Measurements from ENCODE around the gene SLC1A1. TPM values are rescaled to one million over a fixed set of nuclear protein-coding genes. Genes with fewer than 3 reads are reported as not detected.
A peak's percentile ranks its signal among the peaks of the same experiment; 100 is the strongest.

Gene SLC1A1
- total RNA-seq, 1 donor from 2014 or later = 4.2 TPM

- no peak for DNase-seq (ENCODE audit: low read depth in 2 of 2)
Measured at GRCh38 chr9:4541856-4542255, 51.6 kb downstream of the SLC1A1 start.

GRCh38 chr9:4544714-4545113 is 54.4 kb downstream of the SLC1A1 start:
- peak in 1 of 2 donors; percentile 33 for DNase-seq (ENCODE audit: low read depth in 2 of 2)

- peak; percentile 70 to 85 for DNase-seq (ENCODE audit: low read depth in 2 of 2)
Measured at GRCh38 chr9:4547016-4547415, 56.7 kb downstream of the SLC1A1 start.

GRCh38 chr9:4548811-4549725 is 58.8 kb downstream of the SLC1A1 start:
- DNase-seq (ENCODE audit: low read depth in 2 of 2) = peak; percentile 60 to 79

- no peak for DNase-seq (ENCODE audit: low read depth in 2 of 2)
Measured at GRCh38 chr9:4549751-4550295, 59.6 kb downstream of the SLC1A1 start.

DNA sequence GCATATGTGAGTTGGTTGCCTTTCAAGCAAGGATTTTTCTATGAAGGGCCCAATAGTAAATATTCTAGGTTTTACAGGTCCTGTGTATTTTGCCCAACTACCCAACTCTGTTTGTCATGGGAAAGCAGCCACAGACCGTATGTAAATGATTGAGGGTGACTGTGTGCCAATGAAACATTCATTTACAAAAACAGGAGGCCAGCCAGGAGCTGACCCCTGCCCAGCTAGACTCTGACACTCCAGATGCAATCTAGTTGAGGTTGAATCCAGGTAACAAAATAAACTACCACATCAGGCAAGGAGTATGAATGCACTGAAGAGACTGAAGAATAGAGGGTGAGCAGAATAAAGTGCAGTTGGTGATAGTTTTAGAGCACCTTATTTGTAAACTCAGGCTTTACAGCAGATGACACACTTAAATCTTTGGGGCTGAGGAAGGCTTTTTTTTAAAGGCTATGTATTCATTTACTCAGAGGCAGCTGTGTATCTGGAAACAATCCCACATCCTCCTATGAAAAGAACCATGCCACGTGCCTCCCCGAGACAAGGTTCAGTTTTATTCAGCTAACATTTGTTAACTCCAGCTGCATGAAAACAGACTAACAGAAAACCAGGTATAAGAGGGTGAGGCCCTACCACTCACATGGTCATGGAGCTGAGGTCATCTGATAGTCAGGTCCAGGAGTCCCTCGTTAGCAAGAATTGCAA is 60.7 kb downstream of the SLC1A1 start:
- peak in 1 of 2 donors; percentile 28 for DNase-seq (ENCODE audit: low read depth in 2 of 2)

DNA sequence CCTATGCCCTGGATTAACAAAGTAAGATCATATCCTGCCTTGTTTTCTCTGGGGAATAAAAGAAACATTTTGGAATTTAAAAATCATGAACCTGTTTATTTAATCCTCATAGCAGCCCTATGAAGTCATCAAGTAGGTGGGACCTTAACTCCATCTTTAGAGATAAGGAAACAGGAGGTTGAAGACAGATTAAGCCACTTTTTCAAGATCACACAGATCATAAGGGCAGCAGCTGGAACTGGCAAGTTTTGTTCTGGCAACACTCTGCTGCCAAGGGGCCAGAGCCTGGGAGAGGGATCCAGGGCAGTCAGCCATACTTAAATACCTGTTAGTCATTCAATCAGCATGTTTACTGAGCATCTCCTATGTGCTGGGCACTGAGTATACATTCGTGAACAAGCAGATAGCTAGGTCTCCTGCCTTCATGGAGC is 63.7 kb downstream of the SLC1A1 start:
- peak in 1 of 2 donors; percentile 86 for DNase-seq (ENCODE audit: low read depth in 2 of 2)

GRCh38 chr9:4555236-4555635 is 65.0 kb downstream of the SLC1A1 start:
- DNase-seq (ENCODE audit: low read depth in 2 of 2) = peak in 1 of 2 donors; percentile 91

GRCh38 chr9:4558371-4558998 is 68.2 kb downstream of the SLC1A1 start:
- DNase-seq (ENCODE audit: low read depth in 2 of 2) = no peak

- DNase-seq (ENCODE audit: low read depth in 2 of 2) = no peak
Measured at GRCh38 chr9:4559261-4560182, 69.3 kb downstream of the SLC1A1 start.

- DNase-seq (ENCODE audit: low read depth in 2 of 2) = no peak
Measured at GRCh38 chr9:4563105-4563504, 72.8 kb downstream of the SLC1A1 start.

DNA sequence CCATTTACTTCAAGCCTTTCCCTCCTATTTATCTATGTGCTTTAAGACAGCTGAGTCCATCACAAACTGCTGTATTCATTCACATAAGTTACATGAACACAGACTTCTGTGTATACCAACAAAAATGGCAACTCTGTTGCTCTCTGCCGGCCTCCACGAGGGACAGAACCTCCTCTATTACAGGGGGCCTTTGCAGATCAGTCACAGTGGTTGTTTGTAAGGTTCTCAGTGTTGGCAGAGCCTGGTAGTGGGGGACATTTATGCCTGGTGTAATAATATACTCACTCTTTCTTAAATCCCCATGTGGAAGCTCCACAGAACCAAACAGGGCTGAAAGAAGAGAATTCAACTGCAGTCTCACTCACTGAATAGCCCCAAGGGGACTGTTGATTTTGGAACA is 76.5 kb downstream of the SLC1A1 start:
- no peak for DNase-seq (ENCODE audit: low read depth in 2 of 2)

DNA sequence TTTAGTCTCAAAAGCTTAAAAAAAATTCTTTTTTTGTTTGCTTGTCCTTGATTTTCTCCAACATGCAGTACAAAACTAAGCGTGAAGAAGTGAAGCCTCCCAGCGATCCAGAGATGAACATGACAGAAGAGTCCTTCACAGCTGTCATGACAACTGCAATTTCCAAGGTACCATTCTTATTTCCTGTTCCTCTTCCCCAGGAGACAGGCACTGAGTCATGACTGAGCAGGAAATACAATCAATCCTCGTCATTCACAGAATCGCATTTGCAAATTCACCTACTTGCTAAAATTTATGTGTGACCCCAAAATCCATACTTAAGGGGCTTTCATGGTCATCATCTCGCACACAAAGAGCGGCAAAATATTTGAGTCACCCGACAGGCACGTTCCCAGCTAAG is 77.3 kb downstream of the SLC1A1 start:
- peak in 1 of 2 donors; percentile 46 for DNase-seq (ENCODE audit: low read depth in 2 of 2)

GRCh38 chr9:4569101-4569500 is 78.8 kb downstream of the SLC1A1 start:
- DNase-seq (ENCODE audit: low read depth in 2 of 2) = no peak

DNA sequence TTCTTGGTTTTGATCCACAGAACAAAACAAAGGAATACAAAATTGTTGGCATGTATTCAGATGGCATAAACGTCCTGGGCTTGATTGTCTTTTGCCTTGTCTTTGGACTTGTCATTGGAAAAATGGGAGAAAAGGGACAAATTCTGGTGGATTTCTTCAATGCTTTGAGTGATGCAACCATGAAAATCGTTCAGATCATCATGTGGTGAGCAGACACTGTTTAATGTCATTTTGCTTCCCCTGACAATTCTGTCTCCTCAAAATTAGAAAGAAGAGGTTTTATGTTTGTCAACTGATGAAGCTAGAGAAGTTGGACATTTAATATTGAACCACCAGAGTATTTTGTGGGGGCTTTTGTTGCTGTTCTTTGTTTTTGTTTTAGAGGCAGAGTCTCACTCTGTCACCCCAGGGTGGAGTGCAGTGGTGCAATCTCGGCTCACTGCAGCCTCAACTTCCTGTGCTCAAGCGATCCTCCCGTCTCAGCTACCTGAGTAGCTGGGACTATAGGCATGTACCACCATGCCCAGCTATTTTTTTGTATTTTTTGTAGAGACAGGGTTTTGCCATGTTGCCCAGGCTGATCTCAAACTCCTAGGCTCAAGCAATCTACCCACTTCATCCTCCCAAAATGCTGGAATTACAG is 82.0 kb downstream of the SLC1A1 start:
- DNase-seq (ENCODE audit: low read depth in 2 of 2) = no peak

DNA sequence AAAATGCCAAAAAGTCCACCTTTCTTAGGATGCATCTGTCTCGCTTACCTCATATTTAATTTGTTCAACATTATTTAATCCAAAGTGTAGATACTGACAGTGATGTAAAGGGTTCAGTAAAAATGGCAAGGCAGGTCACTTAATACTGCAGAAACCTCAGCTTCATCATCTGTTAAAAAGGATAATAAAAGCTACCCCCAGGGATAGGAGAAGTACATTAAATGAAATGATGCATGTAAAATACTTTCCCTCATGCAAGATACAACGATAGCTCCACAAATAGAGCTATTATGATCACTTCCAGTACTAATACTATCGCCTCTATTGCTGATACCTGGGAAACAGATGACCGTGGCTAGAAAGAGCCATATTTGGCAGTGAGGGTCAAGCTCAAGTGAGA is 82.9 kb downstream of the SLC1A1 start:
- no peak for DNase-seq (ENCODE audit: low read depth in 2 of 2)

GRCh38 chr9:4573634-4574389 is 83.5 kb downstream of the SLC1A1 start:
- DNase-seq (ENCODE audit: low read depth in 2 of 2) = no peak

GRCh38 chr9:4574657-4575243 is 84.5 kb downstream of the SLC1A1 start:
- no peak for DNase-seq (ENCODE audit: low read depth in 2 of 2)

- no peak for DNase-seq (ENCODE audit: low read depth in 2 of 2)
Measured at GRCh38 chr9:4575997-4576396, 85.7 kb downstream of the SLC1A1 start.
